Inflammatory macrophage (primary cell): ENCODE measurements around the gene HAND2.

Source experiments
- DNase-seq, 2 donors: peaks; one replicate each; pipeline ENCODE4 v3.0.0-alpha.2; 2020 to 2022

The HAND2 gene

GRCh38 chr4:173535957-173536356 lies 5.9 kb upstream of the HAND2 start:
- DNase-seq = no peak

GRCh38 chr4:173535165-173535902 lies 5.3 kb upstream of the HAND2 start:
- DNase-seq = no peak

GRCh38 chr4:173534434-173534833 lies 4.4 kb upstream of the HAND2 start:
- DNase-seq = no peak

- no peak for DNase-seq
These were observed 2.9 kb upstream of the HAND2 start for GRCh38 chr4:173532725-173533511.

GRCh38 chr4:173531086-173531965 lies 1.3 kb upstream of the HAND2 start:
- no peak for DNase-seq

GRCh38 chr4:173530326-173531085 lies 477 bp upstream of the HAND2 start:
- no peak for DNase-seq

- no peak for DNase-seq
These were observed 1.4 kb downstream of the HAND2 start for GRCh38 chr4:173528378-173529321.

- no peak for DNase-seq
These were observed 2.7 kb downstream of the HAND2 start for GRCh38 chr4:173527103-173527891.

GRCh38 chr4:173526724-173527102 lies 3.3 kb downstream of the HAND2 start:
- DNase-seq = no peak

GRCh38 chr4:173526027-173526482 lies 4.0 kb downstream of the HAND2 start:
- no peak for DNase-seq

GRCh38 chr4:173525118-173526011 lies 4.7 kb downstream of the HAND2 start:
- no peak for DNase-seq

GRCh38 chr4:173524218-173525117 lies 5.6 kb downstream of the HAND2 start:
- no peak for DNase-seq

GRCh38 chr4:173522951-173523395 lies 7.1 kb downstream of the HAND2 start:
- DNase-seq = no peak

GRCh38 chr4:173522160-173522950 lies 7.7 kb downstream of the HAND2 start:
- no peak for DNase-seq

GRCh38 chr4:173521467-173522159 lies 8.4 kb downstream of the HAND2 start:
- DNase-seq = no peak

- no peak for DNase-seq
These were observed 9.0 kb downstream of the HAND2 start for GRCh38 chr4:173520921-173521466.
